ENCODE results near the gene PACS2.

- TF ChIP-seq CTCF (IDR thresholded peaks at IDR 0.05) (no peak), ZFX (IDR thresholded peaks at IDR 0.05; ENCODE audit: borderline replicate concordance) (no peak)
Observed at GRCh38 chr14:105423488-105424195, 109.1 kb downstream of the PACS2 start.
